ENCODE data around the gene SLC9A7.

DNA sequence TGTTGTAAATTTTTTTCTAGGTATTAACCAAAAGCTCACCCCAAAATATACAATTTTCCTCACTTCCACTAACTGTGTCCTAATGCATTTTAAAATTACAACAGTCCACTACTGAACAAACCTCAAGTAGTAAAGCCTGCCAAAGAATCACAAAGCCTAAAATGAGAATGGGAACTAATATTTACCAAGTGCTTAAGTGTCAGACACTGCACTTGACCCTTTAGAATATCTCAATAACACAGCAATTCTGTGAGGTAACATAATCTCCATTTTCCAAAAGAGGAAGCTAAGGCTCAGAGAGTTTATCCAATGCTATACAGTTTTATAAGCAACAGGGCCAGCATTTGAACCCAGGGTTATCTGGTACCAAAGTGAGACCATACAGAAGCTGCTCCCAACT, 4.9 kb downstream of the SLC9A7 start:
- TF ChIP-seq, protein P1, sequence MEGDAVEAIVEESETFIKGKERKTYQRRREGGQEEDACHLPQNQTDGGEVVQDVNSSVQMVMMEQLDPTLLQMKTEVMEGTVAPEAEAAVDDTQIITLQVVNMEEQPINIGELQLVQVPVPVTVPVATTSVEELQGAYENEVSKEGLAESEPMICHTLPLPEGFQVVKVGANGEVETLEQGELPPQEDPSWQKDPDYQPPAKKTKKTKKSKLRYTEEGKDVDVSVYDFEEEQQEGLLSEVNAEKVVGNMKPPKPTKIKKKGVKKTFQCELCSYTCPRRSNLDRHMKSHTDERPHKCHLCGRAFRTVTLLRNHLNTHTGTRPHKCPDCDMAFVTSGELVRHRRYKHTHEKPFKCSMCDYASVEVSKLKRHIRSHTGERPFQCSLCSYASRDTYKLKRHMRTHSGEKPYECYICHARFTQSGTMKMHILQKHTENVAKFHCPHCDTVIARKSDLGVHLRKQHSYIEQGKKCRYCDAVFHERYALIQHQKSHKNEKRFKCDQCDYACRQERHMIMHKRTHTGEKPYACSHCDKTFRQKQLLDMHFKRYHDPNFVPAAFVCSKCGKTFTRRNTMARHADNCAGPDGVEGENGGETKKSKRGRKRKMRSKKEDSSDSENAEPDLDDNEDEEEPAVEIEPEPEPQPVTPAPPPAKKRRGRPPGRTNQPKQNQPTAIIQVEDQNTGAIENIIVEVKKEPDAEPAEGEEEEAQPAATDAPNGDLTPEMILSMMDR (conservative IDR thresholded peaks at IDR 0.05), result no peak
- TF ChIP-seq EZH2 (IDR thresholded peaks at IDR 0.05; ENCODE audit: low read depth), result no peak
